Endothelial cell of umbilical vein (primary cell): ENCODE data around the gene PRRC2A. TPM values are rescaled to one million over a fixed set of nuclear protein-coding genes. Genes with fewer than 3 reads are reported as not detected.

Source experiments
- BruUV-seq: library from RNA; stranded (reverse); fragments of 400-500 nt; replicated peaks from 2 replicates; lab custom pipeline; 2021; lab: Mats Ljungman, UMichigan
- CTCF ChIA-PET: fragments of 300-600, 350-600 bp; sonication (Branson Sonifier 250); formaldehyde crosslinking; loops from one replicate; lab custom pipeline; 2021; ENCODE audit warnings: antibody characterized with exemption, inconsistent platforms; lab: Charles Lee
- POLR2A ChIA-PET: fragments of 300-600, 350-600 bp; sonication (Branson Sonifier 250); formaldehyde crosslinking; loops from one replicate; lab custom pipeline; 2021; ENCODE audit warnings: antibody characterized with exemption, inconsistent platforms; lab: Charles Lee
- DNase-seq: peaks from one replicate; pipeline ENCODE4 v3.0.0-alpha.2; 2011; ENCODE audit warnings: low read depth, low spot score
- FAIRE-seq: peaks from 2 replicates; lab custom pipeline; 2011; peaks lifted over from hg19 to GRCh38; lab: Jason Lieb, UNC
- H2AFZ ChIP-seq: 2 replicates; pipeline ENCODE4 v1.6.0; 2012; ENCODE audit warnings: low read depth, low read length, control low read depth, inconsistent platforms
- H3K27ac ChIP-seq: 2 replicates; pipeline ENCODE4 v1.5.1; 2011; ENCODE audit warnings: low read depth, mild to moderate bottlenecking, control low read depth, low read length, moderate library complexity; ENCODE audit not compliant: insufficient read depth
- H3K27me3 ChIP-seq, 2 experiments: 2 replicates each; pipeline versions ENCODE4 v1.6.0 to v1.6.1; 2011; ENCODE audit warnings: low read length in 2 of 2, mixed read lengths in 1 of 2; ENCODE audit not compliant: control insufficient read depth in 2 of 2, insufficient read depth in 2 of 2
- H3K36me3 ChIP-seq, 2 experiments: 2 replicates in 1 of 2; 3 replicates in 1 of 2; pipeline ENCODE4 v1.5.1; 2011; ENCODE audit warnings: low read length in 2 of 2, mild to moderate bottlenecking in 1 of 2, moderate library complexity in 1 of 2; ENCODE audit not compliant: control insufficient read depth in 2 of 2, insufficient read depth in 2 of 2; ENCODE audit errors: extremely low read depth in 1 of 2
- H3K4me1 ChIP-seq: 3 replicates; pipeline ENCODE4 v1.5.1; 2011; ENCODE audit warnings: mild to moderate bottlenecking, low read length; ENCODE audit not compliant: control insufficient read depth, insufficient read depth; ENCODE audit errors: extremely low read depth
- H3K4me2 ChIP-seq: 2 replicates; pipeline ENCODE4 v1.6.1; 2011; ENCODE audit warnings: low read length, control low read depth, mixed read lengths; ENCODE audit not compliant: insufficient read depth
- H3K4me3 ChIP-seq, 3 experiments: fragments of 200-600 bp in 1 of 3; sonication (generic), shearing (Covaris generic) in 1 of 3; replicated peaks in 1 of 3; 2 replicates each; pipeline ENCODE4 v1.5.1; 2011 to 2016; ENCODE audit warnings: control low read depth in 3 of 3, low read length in 3 of 3, mild to moderate bottlenecking in 2 of 3, inconsistent platforms in 1 of 3, low read depth in 1 of 3, moderate library complexity in 1 of 3; ENCODE audit not compliant: insufficient read depth in 1 of 3
- H3K79me2 ChIP-seq: 2 replicates; pipeline ENCODE4 v1.6.0; 2012; ENCODE audit warnings: low read length, inconsistent platforms; ENCODE audit not compliant: control insufficient read depth, insufficient read depth
- H3K9ac ChIP-seq: replicated peaks from 2 replicates; pipeline ENCODE3; 2011; ENCODE audit warnings: low read length, control low read depth; ENCODE audit not compliant: insufficient read depth; ENCODE audit errors: extremely low read depth
- H3K9me1 ChIP-seq: replicated peaks from 3 replicates; pipeline ENCODE4 v1.6.0; 2011; ENCODE audit warnings: mild to moderate bottlenecking, low read length; ENCODE audit not compliant: control insufficient read depth, insufficient read depth; ENCODE audit errors: extremely low read depth
- H3K9me3 ChIP-seq: replicated peaks from 2 replicates; pipeline ENCODE4 v1.5.1; 2012; ENCODE audit warnings: low read length, inconsistent platforms; ENCODE audit not compliant: control insufficient read depth, insufficient read depth
- H4K20me1 ChIP-seq: replicated peaks from 2 replicates; pipeline ENCODE3; 2011; ENCODE audit warnings: mild to moderate bottlenecking, low read length; ENCODE audit not compliant: control insufficient read depth, insufficient read depth; ENCODE audit errors: extremely low read depth
- EZH2 ChIP-seq: IDR thresholded peaks from 2 replicates; pipeline ENCODE4 v1.6.1; 2012; ENCODE audit warnings: borderline replicate concordance, low read depth, mild to moderate bottlenecking, moderate library complexity, low read length, inconsistent platforms; ENCODE audit not compliant: severe bottlenecking
- FOS ChIP-seq: IDR thresholded peaks from 2 replicates; pipeline ENCODE4 v1.6.1; 2011; ENCODE audit warnings: mild to moderate bottlenecking, low read length, moderate library complexity, borderline replicate concordance; ENCODE audit not compliant: insufficient read depth
- GATA2 ChIP-seq: IDR thresholded peaks from 2 replicates; pipeline ENCODE4 v1.7.0; 2011; ENCODE audit warnings: low read depth, mild to moderate bottlenecking, moderate library complexity, mixed read lengths, low read length; ENCODE audit not compliant: insufficient read length, insufficient read depth
- JUN ChIP-seq: IDR thresholded peaks from 2 replicates; pipeline ENCODE4 v1.6.1; 2011; ENCODE audit warnings: borderline replicate concordance, low read depth; ENCODE audit not compliant: insufficient read length, insufficient read depth
- MYC ChIP-seq: IDR thresholded peaks from one replicate; pipeline ENCODE4 v1.6.1; 2011; ENCODE audit warnings: mild to moderate bottlenecking, low read depth, low read length
- POLR2A ChIP-seq: IDR thresholded peaks from 2 replicates; pipeline ENCODE4 v1.6.1; 2012; ENCODE audit warnings: low read depth, mild to moderate bottlenecking, control low read depth, low read length
- POLR2AphosphoS5 ChIP-seq: IDR thresholded peaks from 2 replicates; pipeline ENCODE4 v1.6.1; 2012; ENCODE audit warnings: low read depth, mild to moderate bottlenecking, control low read depth, low read length, moderate library complexity; ENCODE audit not compliant: insufficient read depth
- dilution Hi-C: fragments of 300-500 bp; cut with MboI; formaldehyde crosslinking; loops from one replicate; pipeline ENCODE4 v1.15.0; 2019; ENCODE audit warnings: low sequenced_read_pairs; ENCODE audit not compliant: extremely low pct_ligation_motif_present
- intact Hi-C: fragments of 100-400 bp; cut with micrococcal nuclease; formaldehyde crosslinking; loops from one replicate; pipeline ENCODE4 v1.10.0; 2022
- polyA plus RNA-seq, 4 experiments: library from polyadenylated mRNA; depleted of rRNA in 3 of 4; stranded (reverse) in 3 of 4; unstranded in 1 of 4; fragments of >200 nt; gene quantifications; 2 replicates each; pipeline versions ENCODE4 v1.2.1 to v1.2.3, GENCODE V29; 2011 to 2012; ENCODE audit warnings: missing spikeins in 1 of 4
- total RNA-seq: library from RNA; stranded (reverse); gene quantifications from 2 replicates; pipeline ENCODE4 v1.2.3, GENCODE V29; 2021
- TF ChIP-seq, protein P1 (sequence below): IDR thresholded peaks from 2 replicates; pipeline ENCODE4 v1.6.1; 2011; ENCODE audit not compliant: insufficient read depth, insufficient read length
- TF ChIP-seq, protein P2 (sequence below), 2 donors: IDR thresholded peaks; 1 replicate in 1 of 2; 2 replicates in 1 of 2; pipeline ENCODE4 v1.5.1; 2011; ENCODE audit warnings: low read length in 2 of 2, mild to moderate bottlenecking in 2 of 2, moderate library complexity in 2 of 2, control low read depth in 1 of 2, inconsistent platforms in 1 of 2, low read depth in 1 of 2; ENCODE audit not compliant: insufficient read depth in 1 of 2; ENCODE audit errors: extremely low read depth in 1 of 2

PRRC2A gene
- total and polyA plus RNA-seq, 2 donors (not counting 3 experiments of a cell fraction or from before 2014, with no cell fraction given) = 88.4 to 229 TPM

DNA sequence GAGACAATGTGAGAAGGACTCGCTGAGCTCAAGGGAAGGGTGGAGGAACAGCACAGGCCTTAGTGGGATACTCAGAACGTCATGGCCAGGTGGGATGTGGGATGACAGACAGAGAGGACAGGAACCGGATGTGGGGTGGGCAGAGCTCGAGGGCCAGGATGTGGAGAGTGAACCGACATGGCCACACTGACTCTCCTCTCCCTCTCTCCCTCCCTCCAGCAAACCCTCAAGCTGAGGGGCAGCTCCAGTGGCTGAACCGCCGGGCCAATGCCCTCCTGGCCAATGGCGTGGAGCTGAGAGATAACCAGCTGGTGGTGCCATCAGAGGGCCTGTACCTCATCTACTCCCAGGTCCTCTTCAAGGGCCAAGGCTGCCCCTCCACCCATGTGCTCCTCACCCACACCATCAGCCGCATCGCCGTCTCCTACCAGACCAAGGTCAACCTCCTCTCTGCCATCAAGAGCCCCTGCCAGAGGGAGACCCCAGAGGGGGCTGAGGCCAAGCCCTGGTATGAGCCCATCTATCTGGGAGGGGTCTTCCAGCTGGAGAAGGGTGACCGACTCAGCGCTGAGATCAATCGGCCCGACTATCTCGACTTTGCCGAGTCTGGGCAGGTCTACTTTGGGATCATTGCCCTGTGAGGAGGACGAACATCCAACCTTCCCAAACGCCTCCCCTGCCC lies 43.5 kb upstream of the PRRC2A start:
- intact Hi-C loops (no loop called here), dilution Hi-C loops (no loop called here)
- H3K9me1 ChIP-seq = no peaks in the 10 kb centered on the region
- FAIRE-seq = no peak
- BruUV-seq = no TSS peak
- ChIA-PET POLR2A (no interaction called here), CTCF (interaction anchor here (4.2 to 32.6 kb wide), 3 partner anchors 9 to 21 kb away, joined by 16 to 1517 read pairs (median 286); partner anchors contain the start of genes ATP6V1G2, DDX39B, LST1 and NCR3)
- no peak overlapping the region for H3K27ac ChIP-seq
- no peaks in the 10 kb centered on the region for H3K9me3 ChIP-seq
- H2AFZ ChIP-seq = no peak overlapping the region
- H3K27me3 ChIP-seq = no peaks in the 10 kb centered on the region
- TF ChIP-seq POLR2A = no peak
- TF ChIP-seq JUN = no peak
- TF ChIP-seq EZH2 = no peak
- TF ChIP-seq, protein P1, sequence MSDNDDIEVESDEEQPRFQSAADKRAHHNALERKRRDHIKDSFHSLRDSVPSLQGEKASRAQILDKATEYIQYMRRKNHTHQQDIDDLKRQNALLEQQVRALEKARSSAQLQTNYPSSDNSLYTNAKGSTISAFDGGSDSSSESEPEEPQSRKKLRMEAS = no peak
- TF ChIP-seq POLR2AphosphoS5 = no peak
- no peak for TF ChIP-seq GATA2
- TF ChIP-seq, protein P2, sequence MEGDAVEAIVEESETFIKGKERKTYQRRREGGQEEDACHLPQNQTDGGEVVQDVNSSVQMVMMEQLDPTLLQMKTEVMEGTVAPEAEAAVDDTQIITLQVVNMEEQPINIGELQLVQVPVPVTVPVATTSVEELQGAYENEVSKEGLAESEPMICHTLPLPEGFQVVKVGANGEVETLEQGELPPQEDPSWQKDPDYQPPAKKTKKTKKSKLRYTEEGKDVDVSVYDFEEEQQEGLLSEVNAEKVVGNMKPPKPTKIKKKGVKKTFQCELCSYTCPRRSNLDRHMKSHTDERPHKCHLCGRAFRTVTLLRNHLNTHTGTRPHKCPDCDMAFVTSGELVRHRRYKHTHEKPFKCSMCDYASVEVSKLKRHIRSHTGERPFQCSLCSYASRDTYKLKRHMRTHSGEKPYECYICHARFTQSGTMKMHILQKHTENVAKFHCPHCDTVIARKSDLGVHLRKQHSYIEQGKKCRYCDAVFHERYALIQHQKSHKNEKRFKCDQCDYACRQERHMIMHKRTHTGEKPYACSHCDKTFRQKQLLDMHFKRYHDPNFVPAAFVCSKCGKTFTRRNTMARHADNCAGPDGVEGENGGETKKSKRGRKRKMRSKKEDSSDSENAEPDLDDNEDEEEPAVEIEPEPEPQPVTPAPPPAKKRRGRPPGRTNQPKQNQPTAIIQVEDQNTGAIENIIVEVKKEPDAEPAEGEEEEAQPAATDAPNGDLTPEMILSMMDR (IDR thresholded peaks at IDR 0.05; ENCODE audit: extremely low read depth in 1 of 2, insufficient read depth in 1 of 2, low read depth in 1 of 2, low read length in 2 of 2) = no peak
- TF ChIP-seq MYC = no peak
- TF ChIP-seq FOS = no peak
- H3K4me2 ChIP-seq = no peak overlapping the region
- no peak overlapping the region for H3K9ac ChIP-seq
- H3K4me1 ChIP-seq = peaks cover 12% of the 10 kb centered on the region
- H3K79me2 ChIP-seq = peaks cover 9% of the 10 kb centered on the region
- H3K4me3 ChIP-seq = no peak overlapping the region
- no peaks in the 10 kb centered on the region for H4K20me1 ChIP-seq
- no peak for DNase-seq
- H3K36me3 ChIP-seq = no peaks in the 10 kb centered on the region
